Activated CD8-positive, alpha-beta T cell treated with anti-CD3 and anti-CD28 coated beads for 36 hours (primary cell): ENCODE data around the gene WDR5. TPM values are rescaled to one million over a fixed set of nuclear protein-coding genes. Genes with fewer than 3 reads are reported as not detected.

ENCODE experiments used
- ATAC-seq: fragments of 200-7000 bp; cut with Tn5 transposase; one replicate; pipeline ENCODE4 v1.10.0; 2021; ENCODE audit warnings: mild to moderate bottlenecking, moderate library complexity
- CTCF ChIA-PET: fragments of 350-600 bp; sonication (Branson Sonifier 250); formaldehyde crosslinking; loops from one replicate; lab custom pipeline; 2021; ENCODE audit warnings: antibody characterized with exemption; lab: Charles Lee
- POLR2A ChIA-PET: fragments of 350-600 bp; sonication (Branson Sonifier 250); formaldehyde crosslinking; loops from one replicate; lab custom pipeline; 2021; ENCODE audit warnings: antibody characterized with exemption; lab: Charles Lee
- DNase-seq: peaks from one replicate; pipeline ENCODE4 v3.0.0-alpha.2; 2020
- H3K27ac Mint-ChIP-seq: one replicate; pipeline ENCODE4 v1.8.0; 2021; ENCODE audit warnings: mild to moderate bottlenecking, mixed read lengths
- H3K27me3 Mint-ChIP-seq: one replicate; pipeline ENCODE4 v1.8.0; 2021; ENCODE audit warnings: mixed read lengths
- H3K36me3 Mint-ChIP-seq: one replicate; pipeline ENCODE4 v1.8.0; 2021; ENCODE audit warnings: low read depth, mixed read lengths
- H3K4me1 Mint-ChIP-seq: one replicate; pipeline ENCODE4 v1.8.0; 2021; ENCODE audit warnings: low read depth, mixed read lengths
- H3K4me3 Mint-ChIP-seq: one replicate; pipeline ENCODE4 v1.8.0; 2021; ENCODE audit warnings: mild to moderate bottlenecking, moderate library complexity, mixed read lengths
- H3K9me3 Mint-ChIP-seq: one replicate; pipeline ENCODE4 v1.8.0; 2021; ENCODE audit warnings: mixed read lengths
- CTCF ChIP-seq: fragments of 200-600 bp; IDR thresholded peaks from one replicate; pipeline ENCODE4 v1.8.0; 2022; ENCODE audit warnings: antibody characterized with exemption, mild to moderate bottlenecking
- intact Hi-C: fragments of 100-400 bp; cut with micrococcal nuclease; formaldehyde crosslinking; loops from one replicate; pipeline ENCODE4 v1.10.0; 2022
- total RNA-seq, 2 experiments: library from RNA; stranded (reverse); gene quantifications; one replicate each; pipeline ENCODE4 v1.2.3, GENCODE V29; 2021

WDR5 gene
- total RNA-seq, 2 experiments from 2014 or later = 50.9 to 53.3 TPM

GRCh38 chr9:134191455-134192209 lies 55.8 kb downstream of the WDR5 start:
- ChIA-PET POLR2A (interaction anchor here (1.6 kb wide), 1 partner anchor 17 kb away, joined by 5 read pairs; no protein-coding TSS in a partner anchor), CTCF (no interaction called here)
- DNase-seq (no peak), ATAC-seq (no peak)
- no peak for TF ChIP-seq CTCF
- H3K27ac Mint-ChIP-seq = no peak overlapping the region
- no peaks in the 10 kb centered on the region for H3K27me3 Mint-ChIP-seq
- H3K36me3 Mint-ChIP-seq = no peaks in the 10 kb centered on the region
- H3K4me3 Mint-ChIP-seq = no peak overlapping the region
- H3K9me3 Mint-ChIP-seq = no peaks in the 10 kb centered on the region
- intact Hi-C loops = no loop called here
- peaks cover 7% of the 10 kb centered on the region for H3K4me1 Mint-ChIP-seq

GRCh38 chr9:134192311-134192950 lies 56.5 kb downstream of the WDR5 start:
- H3K27ac Mint-ChIP-seq = no peak overlapping the region
- intact Hi-C loops = no loop called here
- POLR2A ChIA-PET = no interaction called here
- CTCF ChIA-PET = no interaction called here
- ATAC-seq (no peak), DNase-seq (peak; percentile 1)
- H3K27me3 Mint-ChIP-seq = no peaks in the 10 kb centered on the region
- H3K36me3 Mint-ChIP-seq = no peaks in the 10 kb centered on the region
- H3K4me3 Mint-ChIP-seq = no peak overlapping the region
- TF ChIP-seq CTCF = no peak
- peaks cover 7% of the 10 kb centered on the region for H3K4me1 Mint-ChIP-seq
- H3K9me3 Mint-ChIP-seq = no peaks in the 10 kb centered on the region

- DNase-seq (peak; percentile 1), ATAC-seq (no peak)
- intact Hi-C loops = no loop called here
- H3K4me3 Mint-ChIP-seq = no peak overlapping the region
- no peaks in the 10 kb centered on the region for H3K27me3 Mint-ChIP-seq
- ChIA-PET POLR2A (no interaction called here), CTCF (no interaction called here)
- no peaks in the 10 kb centered on the region for H3K36me3 Mint-ChIP-seq
- no peaks in the 10 kb centered on the region for H3K9me3 Mint-ChIP-seq
- peaks cover 7% of the 10 kb centered on the region for H3K4me1 Mint-ChIP-seq
- TF ChIP-seq CTCF = no peak
- no peak overlapping the region for H3K27ac Mint-ChIP-seq
Measured at GRCh38 chr9:134192951-134193731, 57.3 kb downstream of the WDR5 start.

- no peak for TF ChIP-seq CTCF
- no peaks in the 10 kb centered on the region for H3K36me3 Mint-ChIP-seq
- ChIA-PET CTCF (no interaction called here), POLR2A (no interaction called here)
- peak; percentile 0 for DNase-seq
- H3K4me1 Mint-ChIP-seq = peaks cover 7% of the 10 kb centered on the region
- intact Hi-C loops = no loop called here
- no peak overlapping the region for H3K4me3 Mint-ChIP-seq
- no peaks in the 10 kb centered on the region for H3K9me3 Mint-ChIP-seq
- no peak overlapping the region for H3K27ac Mint-ChIP-seq
- no peaks in the 10 kb centered on the region for H3K27me3 Mint-ChIP-seq
- ATAC-seq = no peak
Measured at GRCh38 chr9:134193912-134194535, 58.1 kb downstream of the WDR5 start.
